Fibroblast of pulmonary artery (primary cell): ENCODE measurements around the gene ARMC6.

Experiments
- DNase-seq: peaks from one replicate; pipeline ENCODE4 v3.0.0-alpha.2; 2010; ENCODE audit warnings: low read depth
- H3K4me3 ChIP-seq: replicated peaks from 2 replicates; pipeline ENCODE4 v1.5.1; 2011; ENCODE audit warnings: low read depth, mild to moderate bottlenecking, control low read depth, low read length, moderate library complexity
- CTCF ChIP-seq: IDR thresholded peaks from 2 replicates; pipeline ENCODE4 v1.5.1; 2011; ENCODE audit warnings: mild to moderate bottlenecking, control low read depth, low read length, inconsistent platforms; ENCODE audit errors: missing control alignments

ARMC6 gene

GRCh38 chr19:18991006-18991405, 42.4 kb upstream of the ARMC6 start:
- TF ChIP-seq CTCF = no peak
- H3K4me3 ChIP-seq = no peak overlapping the region
- no peak for DNase-seq

- no peak for DNase-seq
- TF ChIP-seq CTCF = no peak
- H3K4me3 ChIP-seq = no peak overlapping the region
Observed at GRCh38 chr19:18991468-18991867, 41.9 kb upstream of the ARMC6 start.

GRCh38 chr19:18992696-18993095, 40.7 kb upstream of the ARMC6 start:
- no peak for DNase-seq
- no peak overlapping the region for H3K4me3 ChIP-seq
- TF ChIP-seq CTCF = no peak

GRCh38 chr19:18993115-18993514, 40.3 kb upstream of the ARMC6 start:
- no peak overlapping the region for H3K4me3 ChIP-seq
- TF ChIP-seq CTCF = no peak

GRCh38 chr19:18995804-18996241, 37.6 kb upstream of the ARMC6 start:
- no peak overlapping the region for H3K4me3 ChIP-seq
- TF ChIP-seq CTCF = peak; percentile 84
- peak; percentile 91 for DNase-seq

More at GRCh38 chr19:18993115-18993514, 40.3 kb upstream of the ARMC6 start:
- no peak for DNase-seq

- no peak for DNase-seq
- TF ChIP-seq CTCF = no peak
- no peak overlapping the region for H3K4me3 ChIP-seq
Observed at GRCh38 chr19:18996351-18996750, 37.1 kb upstream of the ARMC6 start.

- TF ChIP-seq CTCF = no peak
- no peak for DNase-seq
- no peak overlapping the region for H3K4me3 ChIP-seq
Observed at GRCh38 chr19:18996796-18997394, 36.5 kb upstream of the ARMC6 start.
